Calu3 (cell line): ENCODE data around the gene DDIAS. TPM values are rescaled to one million over a fixed set of nuclear protein-coding genes. Genes with fewer than 3 reads are reported as not detected.

Experiments used
- BruUV-seq: library from RNA; stranded (reverse); fragments of 400-500 nt; replicated peaks from 2 replicates; lab custom pipeline; 2021; lab: Mats Ljungman, UMichigan
- CTCF ChIA-PET: fragments of 300-600 bp; sonication (Branson Sonifier 250); formaldehyde crosslinking; loops from one replicate; lab custom pipeline; 2022; ENCODE audit warnings: antibody characterized with exemption; lab: Charles Lee
- DNase-seq: peaks from one replicate; pipeline ENCODE4 v3.0.0; 2022
- H3K27ac Mint-ChIP-seq: one replicate; pipeline ENCODE4 v1.8.0; 2022; ENCODE audit warnings: mixed read lengths; ENCODE audit not compliant: unreplicated experiment
- H3K27me3 Mint-ChIP-seq: one replicate; pipeline ENCODE4 v1.8.0; 2022; ENCODE audit warnings: mixed read lengths; ENCODE audit not compliant: unreplicated experiment
- H3K36me3 Mint-ChIP-seq: one replicate; pipeline ENCODE4 v1.8.0; 2022; ENCODE audit warnings: mild to moderate bottlenecking, moderate library complexity, mixed read lengths; ENCODE audit not compliant: insufficient read depth, unreplicated experiment
- H3K4me1 Mint-ChIP-seq: one replicate; pipeline ENCODE4 v1.8.0; 2022; ENCODE audit warnings: mild to moderate bottlenecking, low read depth, mixed read lengths; ENCODE audit not compliant: unreplicated experiment
- H3K4me3 Mint-ChIP-seq: one replicate; pipeline ENCODE4 v1.8.0; 2022; ENCODE audit warnings: mild to moderate bottlenecking, low read depth, moderate library complexity, mixed read lengths; ENCODE audit not compliant: unreplicated experiment
- H3K9me3 Mint-ChIP-seq: one replicate; pipeline ENCODE4 v1.8.0; 2022; ENCODE audit warnings: low read depth, mixed read lengths; ENCODE audit not compliant: unreplicated experiment
- CTCF ChIP-seq: fragments of 200-600 bp; IDR thresholded peaks from one replicate; pipeline ENCODE4 v1.8.0; 2022; ENCODE audit warnings: antibody characterized with exemption; ENCODE audit not compliant: unreplicated experiment
- intact Hi-C: fragments of 100-400 bp; cut with micrococcal nuclease; formaldehyde crosslinking; loops from one replicate; pipeline ENCODE4 v1.10.0; 2022; ENCODE audit not compliant: unreplicated experiment
- total RNA-seq: library from RNA; stranded (reverse); gene quantifications from 2 replicates; pipeline ENCODE4 v1.2.3, GENCODE V29; 2022

Gene DDIAS
- total RNA-seq, 1 experiment from 2014 or later, result 10.9 TPM

- H3K27ac Mint-ChIP-seq, result peak within 1 kb of the TSS; percentile 73
- BruUV-seq, result no TSS peak
- no peaks in the 10 kb centered on the region for H3K9me3 Mint-ChIP-seq
- CTCF ChIA-PET, result interaction anchor here (0.6 to 2.3 kb wide), 3 partner anchors 8 to 171 kb away, joined by 3 to 12 read pairs (median 10); partner anchors contain the start of gene RAB30
- peak within 1 kb of the TSS; percentile 82 for H3K4me3 Mint-ChIP-seq
- H3K27me3 Mint-ChIP-seq, result no peaks in the 10 kb centered on the region
- DNase-seq, result peak; percentile 89
- TF ChIP-seq CTCF, result no peak
- H3K4me1 Mint-ChIP-seq, result peaks cover 23% of the 10 kb centered on the region
- intact Hi-C loops, result loop anchor here (1.0 to 10.0 kb wide), 2 partner anchors 33 to 254 kb away; partner anchors contain the start of gene PCF11
- H3K36me3 Mint-ChIP-seq, result peaks cover 32% of the 10 kb centered on the region
Measured at GRCh38 chr11:82900277-82901164, 1.0 kb upstream of the DDIAS start, which contains the start of gene PRCP. PRCP (minus strand) TSS chr11:82900430; CDS start chr11:82900402, 28 bp downstream.

GRCh38 chr11:82901922-82902485, 468 bp downstream of the DDIAS start:
- H3K4me1 Mint-ChIP-seq, result peaks cover 23% of the 10 kb centered on the region
- intact Hi-C loops, result loop anchor here (10.0 kb wide), 1 partner anchor 253 kb away; the partner anchor contains the start of gene PCF11
- no peaks in the 10 kb centered on the region for H3K27me3 Mint-ChIP-seq
- H3K4me3 Mint-ChIP-seq, result peak overlapping the region; percentile 82
- H3K36me3 Mint-ChIP-seq, result peaks cover 32% of the 10 kb centered on the region
- BruUV-seq, result TSS peak; percentile 50
- CTCF ChIA-PET, result interaction anchor here (0.6 to 2.3 kb wide), 5 partner anchors 33 to 914 kb away, joined by 3 to 12 read pairs (median 6); no protein-coding TSS in a partner anchor
- no peak for DNase-seq
- peak overlapping the region; percentile 28 for H3K27ac Mint-ChIP-seq
- no peaks in the 10 kb centered on the region for H3K9me3 Mint-ChIP-seq
- no peak for TF ChIP-seq CTCF

GRCh38 chr11:82902880-82903279, 1.3 kb downstream of the DDIAS start:
- H3K4me3 Mint-ChIP-seq, result peak overlapping the region; percentile 82
- intact Hi-C loops, result loop anchor here (10.0 kb wide), 1 partner anchor 252 kb away; the partner anchor contains the start of gene PCF11
- peaks cover 32% of the 10 kb centered on the region for H3K36me3 Mint-ChIP-seq
- H3K4me1 Mint-ChIP-seq, result peaks cover 23% of the 10 kb centered on the region
- TF ChIP-seq CTCF, result no peak
- no peak for DNase-seq
- BruUV-seq, result no TSS peak
- no peaks in the 10 kb centered on the region for H3K9me3 Mint-ChIP-seq
- no peak overlapping the region for H3K27ac Mint-ChIP-seq
- CTCF ChIA-PET, result no interaction called here
- H3K27me3 Mint-ChIP-seq, result no peaks in the 10 kb centered on the region

- Mint-ChIP-seq H3K27me3 (no peaks in the 10 kb centered on the region), H3K4me1 (peaks cover 23% of the 10 kb centered on the region), H3K27ac (no peak overlapping the region), H3K36me3 (peaks cover 32% of the 10 kb centered on the region), H3K4me3 (no peak overlapping the region), H3K9me3 (no peaks in the 10 kb centered on the region)
- no peak for DNase-seq
- no peak for TF ChIP-seq CTCF
- intact Hi-C loops, result loop anchor here (10.0 kb wide), 1 partner anchor 251 kb away; the partner anchor contains the start of gene PCF11
- no TSS peak for BruUV-seq
- CTCF ChIA-PET, result no interaction called here
Measured at GRCh38 chr11:82903843-82904586, 2.5 kb downstream of the DDIAS start.
